ENCODE measurements around the gene KRT75.

The KRT75 gene

DNA sequence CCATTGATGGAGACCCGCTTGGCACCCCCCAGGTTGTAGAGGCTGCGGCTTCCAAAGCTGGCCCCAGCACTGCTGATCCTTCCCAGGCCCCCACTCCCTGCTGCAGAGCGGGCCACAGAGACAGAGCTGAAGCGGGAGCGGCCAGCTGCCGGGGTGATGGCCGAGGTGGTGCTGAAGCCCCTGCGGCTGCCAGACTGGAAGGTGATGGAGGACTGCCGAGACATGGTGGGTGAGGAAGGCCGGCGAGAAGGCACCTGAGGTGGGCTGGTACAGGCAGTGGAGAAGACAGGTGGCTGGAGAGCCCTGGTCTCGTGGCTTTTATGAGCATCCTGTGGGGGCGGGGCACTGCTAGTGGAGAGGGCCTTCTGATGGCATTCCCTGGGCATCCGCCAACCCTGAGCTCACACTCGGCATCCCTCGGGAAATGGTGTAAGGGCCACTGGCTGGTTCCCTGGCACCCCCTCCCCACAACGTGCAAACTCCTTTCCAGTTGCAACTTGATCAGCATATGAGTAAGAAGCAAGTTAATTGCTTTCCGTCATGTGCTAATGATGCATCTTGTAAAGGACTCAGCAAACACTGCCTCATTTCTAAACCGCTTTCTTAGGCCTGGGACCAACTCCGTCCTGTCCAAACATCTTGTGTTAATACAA lies at the start of gene KRT75:
KRT75 (minus strand) TSS at position 291 of the 653 bp plus-strand sequence; CDS start at position 224, 67 bp downstream.
- Histone ChIP-seq H3K27me3 (ENCODE audit: control insufficient read depth, insufficient read depth, low read length) (peaks cover 7% of the 10 kb centered on the region), H3K4me1 (ENCODE audit: control insufficient read depth, insufficient read depth, low read length) (peaks cover 34% of the 10 kb centered on the region), H3K9ac (ENCODE audit: low read length) (no peak within 1 kb of the TSS), H3K4me3 (ENCODE audit: low read length) (no peak within 1 kb of the TSS), H3K9me3 (ENCODE audit: control insufficient read depth, low read length) (no peaks in the 10 kb centered on the region), H3K36me3 (ENCODE audit: control insufficient read depth, insufficient read depth, low read length) (no peaks in the 10 kb centered on the region)

- Histone ChIP-seq H3K27me3 (ENCODE audit: control insufficient read depth, insufficient read depth, low read length) (no peaks in the 10 kb centered on the region), H3K36me3 (ENCODE audit: control insufficient read depth, insufficient read depth, low read length) (no peaks in the 10 kb centered on the region), H3K9ac (ENCODE audit: low read length) (no peak overlapping the region), H3K4me1 (ENCODE audit: control insufficient read depth, insufficient read depth, low read length) (no peaks in the 10 kb centered on the region), H3K9me3 (ENCODE audit: control insufficient read depth, low read length) (no peaks in the 10 kb centered on the region), H3K4me3 (ENCODE audit: low read length) (no peak overlapping the region)
Measured at GRCh38 chr12:52480073-52480472, 45.9 kb upstream of the KRT75 start.

DNA sequence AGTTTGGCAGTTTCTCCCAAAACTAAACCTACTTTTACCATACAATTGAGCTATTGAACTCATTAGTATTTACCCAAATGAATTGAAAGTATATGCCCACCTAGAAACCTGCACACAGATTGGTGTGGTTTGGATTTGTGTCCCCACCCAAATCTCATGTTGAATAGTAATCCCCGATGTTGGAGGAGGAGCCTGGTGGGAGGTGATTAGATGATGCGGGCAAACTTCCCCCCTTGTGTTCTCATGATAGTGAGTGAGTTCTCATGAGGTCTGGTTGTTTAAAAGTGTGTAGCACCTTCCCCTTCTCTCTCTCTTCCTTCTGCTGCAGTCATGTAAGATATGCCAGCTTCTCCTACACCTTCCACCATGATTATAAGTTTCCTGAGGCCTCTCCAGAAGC lies 43.5 kb upstream of the KRT75 start:
- no peaks in the 10 kb centered on the region for H3K27me3 ChIP-seq (ENCODE audit: control insufficient read depth, insufficient read depth, low read length)
- H3K9ac ChIP-seq (ENCODE audit: low read length), result no peak overlapping the region
- no peak overlapping the region for H3K4me3 ChIP-seq (ENCODE audit: low read length)
- no peaks in the 10 kb centered on the region for H3K9me3 ChIP-seq (ENCODE audit: control insufficient read depth, low read length)
- H3K36me3 ChIP-seq (ENCODE audit: control insufficient read depth, insufficient read depth, low read length), result no peaks in the 10 kb centered on the region
- H3K4me1 ChIP-seq (ENCODE audit: control insufficient read depth, insufficient read depth, low read length), result no peaks in the 10 kb centered on the region

DNA sequence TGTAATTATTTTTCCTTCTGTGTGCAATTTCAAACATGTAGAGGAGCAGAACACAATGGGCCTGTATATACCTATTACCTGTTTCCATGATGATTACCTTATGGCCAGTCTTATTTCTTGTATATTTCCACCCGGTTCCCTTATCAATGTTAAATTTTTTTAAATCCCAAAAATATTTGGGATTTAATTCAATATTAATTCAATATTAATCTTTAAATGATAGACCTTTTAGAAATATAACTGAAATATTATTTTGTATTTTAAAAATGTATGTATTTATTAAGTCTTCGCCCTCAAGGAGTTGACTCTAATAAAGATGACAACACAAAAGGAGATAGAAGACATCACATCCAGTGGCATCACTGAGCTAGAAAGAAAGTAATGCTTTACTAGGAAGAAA lies 40.0 kb upstream of the KRT75 start:
- H3K36me3 ChIP-seq (ENCODE audit: control insufficient read depth, insufficient read depth, low read length), result no peaks in the 10 kb centered on the region
- H3K4me3 ChIP-seq (ENCODE audit: low read length), result no peak overlapping the region
- H3K4me1 ChIP-seq (ENCODE audit: control insufficient read depth, insufficient read depth, low read length), result no peaks in the 10 kb centered on the region
- no peaks in the 10 kb centered on the region for H3K9me3 ChIP-seq (ENCODE audit: control insufficient read depth, low read length)
- H3K9ac ChIP-seq (ENCODE audit: low read length), result no peak overlapping the region
- H3K27me3 ChIP-seq (ENCODE audit: control insufficient read depth, insufficient read depth, low read length), result no peaks in the 10 kb centered on the region

GRCh38 chr12:52473768-52474167 lies 39.6 kb upstream of the KRT75 start, which contains the start of gene KRT6C:
TSS of gene KRT6C (minus strand) at chr12:52473805. CDS start at chr12:52473737, 68 bp downstream.
- no peaks in the 10 kb centered on the region for H3K4me1 ChIP-seq (ENCODE audit: control insufficient read depth, insufficient read depth, low read length)
- no peaks in the 10 kb centered on the region for H3K27me3 ChIP-seq (ENCODE audit: control insufficient read depth, insufficient read depth, low read length)
- no peaks in the 10 kb centered on the region for H3K36me3 ChIP-seq (ENCODE audit: control insufficient read depth, insufficient read depth, low read length)
- H3K4me3 ChIP-seq (ENCODE audit: low read length), result no peak within 1 kb of the TSS
- no peaks in the 10 kb centered on the region for H3K9me3 ChIP-seq (ENCODE audit: control insufficient read depth, low read length)
- no peak within 1 kb of the TSS for H3K9ac ChIP-seq (ENCODE audit: low read length)

GRCh38 chr12:52469853-52470252 lies 35.7 kb upstream of the KRT75 start:
- Histone ChIP-seq H3K4me3 (ENCODE audit: low read length) (no peak overlapping the region), H3K9ac (ENCODE audit: low read length) (no peak overlapping the region), H3K9me3 (ENCODE audit: control insufficient read depth, low read length) (no peaks in the 10 kb centered on the region), H3K4me1 (ENCODE audit: control insufficient read depth, insufficient read depth, low read length) (no peaks in the 10 kb centered on the region), H3K36me3 (ENCODE audit: control insufficient read depth, insufficient read depth, low read length) (no peaks in the 10 kb centered on the region), H3K27me3 (ENCODE audit: control insufficient read depth, insufficient read depth, low read length) (no peaks in the 10 kb centered on the region)

- Histone ChIP-seq H3K9me3 (ENCODE audit: control insufficient read depth, low read length) (no peaks in the 10 kb centered on the region), H3K9ac (ENCODE audit: low read length) (no peak overlapping the region), H3K4me3 (ENCODE audit: low read length) (no peak overlapping the region), H3K27me3 (ENCODE audit: control insufficient read depth, insufficient read depth, low read length) (no peaks in the 10 kb centered on the region), H3K36me3 (ENCODE audit: control insufficient read depth, insufficient read depth, low read length) (no peaks in the 10 kb centered on the region), H3K4me1 (ENCODE audit: control insufficient read depth, insufficient read depth, low read length) (no peaks in the 10 kb centered on the region)
Measured at GRCh38 chr12:52464897-52465296, 30.7 kb upstream of the KRT75 start.

DNA sequence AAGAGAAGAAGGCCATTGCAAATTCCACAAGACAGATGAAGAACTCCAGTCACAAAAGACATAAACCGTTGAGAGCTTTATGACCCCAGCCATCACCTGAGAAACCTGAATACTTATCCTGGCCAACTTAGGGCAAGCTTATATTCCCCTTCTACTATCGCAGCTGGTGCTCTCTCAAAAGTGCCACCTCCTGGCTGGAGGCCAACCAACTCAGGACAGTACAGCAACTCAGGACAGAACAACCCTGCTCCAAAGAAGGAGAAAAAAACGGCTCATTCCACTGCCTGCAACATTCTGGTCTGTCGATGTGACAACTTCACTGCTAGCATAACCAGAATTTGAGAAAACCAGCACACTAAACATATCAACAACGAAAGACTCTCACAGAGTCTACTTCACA lies 27.5 kb upstream of the KRT75 start:
- no peaks in the 10 kb centered on the region for H3K36me3 ChIP-seq (ENCODE audit: control insufficient read depth, insufficient read depth, low read length)
- no peak overlapping the region for H3K9ac ChIP-seq (ENCODE audit: low read length)
- no peaks in the 10 kb centered on the region for H3K27me3 ChIP-seq (ENCODE audit: control insufficient read depth, insufficient read depth, low read length)
- H3K4me1 ChIP-seq (ENCODE audit: control insufficient read depth, insufficient read depth, low read length), result no peaks in the 10 kb centered on the region
- H3K4me3 ChIP-seq (ENCODE audit: low read length), result no peak overlapping the region
- no peaks in the 10 kb centered on the region for H3K9me3 ChIP-seq (ENCODE audit: control insufficient read depth, low read length)

DNA sequence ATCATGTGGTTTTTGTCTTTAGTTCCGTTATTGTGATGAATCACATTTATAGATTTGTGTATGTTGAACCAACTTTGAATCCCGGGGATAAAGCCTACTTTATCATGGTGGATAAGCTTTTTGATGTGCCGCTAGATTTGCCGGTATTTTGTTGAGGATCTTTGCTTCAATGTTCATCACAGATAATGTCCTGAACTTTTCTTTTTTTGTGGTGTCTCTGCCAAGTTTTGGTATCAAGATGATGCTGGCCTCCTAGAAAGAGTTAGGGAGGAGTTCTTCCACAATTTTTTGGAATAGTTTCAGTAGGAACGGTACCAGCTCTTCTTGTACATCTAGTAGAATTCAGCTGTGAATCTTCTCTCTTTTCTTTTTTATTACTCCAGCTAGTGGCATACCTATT lies 24.7 kb upstream of the KRT75 start:
- no peak overlapping the region for H3K9ac ChIP-seq (ENCODE audit: low read length)
- no peak overlapping the region for H3K4me3 ChIP-seq (ENCODE audit: low read length)
- H3K27me3 ChIP-seq (ENCODE audit: control insufficient read depth, insufficient read depth, low read length), result no peaks in the 10 kb centered on the region
- H3K4me1 ChIP-seq (ENCODE audit: control insufficient read depth, insufficient read depth, low read length), result no peaks in the 10 kb centered on the region
- no peaks in the 10 kb centered on the region for H3K9me3 ChIP-seq (ENCODE audit: control insufficient read depth, low read length)
- no peaks in the 10 kb centered on the region for H3K36me3 ChIP-seq (ENCODE audit: control insufficient read depth, insufficient read depth, low read length)

GRCh38 chr12:52455821-52456220 lies 21.6 kb upstream of the KRT75 start:
- no peaks in the 10 kb centered on the region for H3K9me3 ChIP-seq (ENCODE audit: control insufficient read depth, low read length)
- no peak overlapping the region for H3K4me3 ChIP-seq (ENCODE audit: low read length)
- no peaks in the 10 kb centered on the region for H3K36me3 ChIP-seq (ENCODE audit: control insufficient read depth, insufficient read depth, low read length)
- H3K9ac ChIP-seq (ENCODE audit: low read length), result no peak overlapping the region
- no peaks in the 10 kb centered on the region for H3K27me3 ChIP-seq (ENCODE audit: control insufficient read depth, insufficient read depth, low read length)
- H3K4me1 ChIP-seq (ENCODE audit: control insufficient read depth, insufficient read depth, low read length), result peaks cover 3% of the 10 kb centered on the region

DNA sequence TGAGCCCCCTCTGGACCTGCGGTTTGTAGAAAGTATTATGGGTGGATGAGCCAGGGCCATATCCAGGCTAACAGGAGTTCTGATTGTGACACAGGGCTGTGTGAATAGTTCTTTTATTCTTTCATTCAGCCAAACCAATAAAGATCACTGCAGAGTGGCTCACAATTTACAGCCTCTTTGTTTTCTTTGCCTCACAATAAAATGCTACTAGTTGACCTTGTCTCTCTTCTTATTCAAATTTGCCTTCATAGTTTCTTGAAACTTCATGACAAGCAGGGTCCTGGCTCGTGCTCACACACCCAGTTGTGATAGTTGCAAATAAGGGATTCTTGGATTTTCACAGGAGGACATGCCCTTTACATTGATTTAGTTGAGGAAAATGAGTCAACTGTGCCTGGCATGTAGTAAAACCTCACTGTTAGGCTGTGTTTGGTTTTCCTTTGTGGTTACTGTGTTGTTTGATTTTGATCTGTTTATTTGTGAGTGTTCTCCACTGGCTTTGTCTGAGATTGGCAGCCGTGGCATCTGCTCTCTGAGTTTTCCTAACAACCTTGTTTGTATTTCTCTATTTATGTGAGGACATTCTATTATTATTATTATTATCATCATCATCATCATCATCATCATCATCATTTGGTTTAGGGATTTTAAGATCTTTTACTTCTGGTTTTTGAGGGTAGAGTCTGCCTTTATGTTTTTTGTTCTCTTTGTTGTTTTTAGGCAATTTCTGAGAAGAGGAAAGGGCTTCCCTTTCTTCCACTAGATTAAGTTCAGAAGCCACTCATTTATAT lies 20.4 kb upstream of the KRT75 start:
- Histone ChIP-seq H3K9me3 (ENCODE audit: control insufficient read depth, low read length) (no peaks in the 10 kb centered on the region), H3K36me3 (ENCODE audit: control insufficient read depth, insufficient read depth, low read length) (no peaks in the 10 kb centered on the region), H3K27me3 (ENCODE audit: control insufficient read depth, insufficient read depth, low read length) (no peaks in the 10 kb centered on the region), H3K4me3 (ENCODE audit: low read length) (no peak overlapping the region), H3K9ac (ENCODE audit: low read length) (no peak overlapping the region), H3K4me1 (ENCODE audit: control insufficient read depth, insufficient read depth, low read length) (peaks cover 3% of the 10 kb centered on the region)

GRCh38 chr12:52452101-52452500 lies 17.9 kb upstream of the KRT75 start, which contains the start of gene KRT6B:
TSS of gene KRT6B (minus strand) at chr12:52452146. CDS start at chr12:52452078, 68 bp downstream.
- Histone ChIP-seq H3K9me3 (ENCODE audit: control insufficient read depth, low read length) (no peaks in the 10 kb centered on the region), H3K9ac (ENCODE audit: low read length) (no peak within 1 kb of the TSS), H3K4me1 (ENCODE audit: control insufficient read depth, insufficient read depth, low read length) (peaks cover 3% of the 10 kb centered on the region), H3K4me3 (ENCODE audit: low read length) (no peak within 1 kb of the TSS), H3K27me3 (ENCODE audit: control insufficient read depth, insufficient read depth, low read length) (no peaks in the 10 kb centered on the region), H3K36me3 (ENCODE audit: control insufficient read depth, insufficient read depth, low read length) (no peaks in the 10 kb centered on the region)
